GM21576 (cell line): Measurements from ENCODE around the gene GNAS.
"Not testable (repeated sequence)": the region's sequence is repeated elsewhere in the genome, so short reads cannot be mapped to it uniquely, and the experiment has no call there.

Experiments
- ATAC-seq: cut with Tn5 transposase; IDR thresholded peaks from one replicate; pipeline ENCODE4 v1.9.1; 2021; ENCODE audit warnings: mild to moderate bottlenecking, moderate library complexity; ENCODE audit not compliant: unreplicated experiment

Gene GNAS

GRCh38 chr20:58826271-58826670 is 26.2 kb upstream of the GNAS start:
- ATAC-seq: no peak

- no peak for ATAC-seq
Observed at GRCh38 chr20:58828136-58828535, 24.4 kb upstream of the GNAS start.

- not testable (repeated sequence) for ATAC-seq
Observed at GRCh38 chr20:58828804-58829203, 23.7 kb upstream of the GNAS start.

GRCh38 chr20:58829531-58829941 is 23.0 kb upstream of the GNAS start:
- ATAC-seq: no peak

- no peak for ATAC-seq
Observed at GRCh38 chr20:58832457-58832856, 20.1 kb upstream of the GNAS start.

- ATAC-seq: no peak
Observed at GRCh38 chr20:58833921-58834320, 18.6 kb upstream of the GNAS start.

- ATAC-seq: no peak
Observed at GRCh38 chr20:58835231-58835630, 17.3 kb upstream of the GNAS start.

GRCh38 chr20:58836616-58837204 is 15.8 kb upstream of the GNAS start:
- no peak for ATAC-seq

GRCh38 chr20:58837717-58838116 is 14.8 kb upstream of the GNAS start:
- ATAC-seq: no peak

- no peak for ATAC-seq
Observed at GRCh38 chr20:58838174-58838573, 14.3 kb upstream of the GNAS start.

- ATAC-seq: no peak
Observed at GRCh38 chr20:58839474-58839874, 13.0 kb upstream of the GNAS start.

- no peak for ATAC-seq
Observed at GRCh38 chr20:58839991-58840747, 12.3 kb upstream of the GNAS start.

- ATAC-seq: no peak
Observed at GRCh38 chr20:58840816-58841538, 11.5 kb upstream of the GNAS start.

GRCh38 chr20:58841539-58842264 is 10.8 kb upstream of the GNAS start:
- no peak for ATAC-seq

- ATAC-seq: no peak
Observed at GRCh38 chr20:58842276-58842675, 10.2 kb upstream of the GNAS start.

GRCh38 chr20:58843128-58843556 is 9.4 kb upstream of the GNAS start:
- no peak for ATAC-seq

- no peak for ATAC-seq
Observed at GRCh38 chr20:58845706-58846105, 6.8 kb upstream of the GNAS start.

GRCh38 chr20:58847463-58847862 is 5.1 kb upstream of the GNAS start:
- ATAC-seq: no peak

- ATAC-seq: peak; percentile 81
Observed at GRCh38 chr20:58850693-58851174, 1.8 kb upstream of the GNAS start, which contains the start of gene GNAS-AS1. Gene GNAS-AS1, minus strand, starts transcription at chr20:58850902.

- no peak for ATAC-seq
Observed at GRCh38 chr20:58851221-58851968, 1.1 kb upstream of the GNAS start.
